ENCODE results near the gene DGUOK.

Gene DGUOK

DNA sequence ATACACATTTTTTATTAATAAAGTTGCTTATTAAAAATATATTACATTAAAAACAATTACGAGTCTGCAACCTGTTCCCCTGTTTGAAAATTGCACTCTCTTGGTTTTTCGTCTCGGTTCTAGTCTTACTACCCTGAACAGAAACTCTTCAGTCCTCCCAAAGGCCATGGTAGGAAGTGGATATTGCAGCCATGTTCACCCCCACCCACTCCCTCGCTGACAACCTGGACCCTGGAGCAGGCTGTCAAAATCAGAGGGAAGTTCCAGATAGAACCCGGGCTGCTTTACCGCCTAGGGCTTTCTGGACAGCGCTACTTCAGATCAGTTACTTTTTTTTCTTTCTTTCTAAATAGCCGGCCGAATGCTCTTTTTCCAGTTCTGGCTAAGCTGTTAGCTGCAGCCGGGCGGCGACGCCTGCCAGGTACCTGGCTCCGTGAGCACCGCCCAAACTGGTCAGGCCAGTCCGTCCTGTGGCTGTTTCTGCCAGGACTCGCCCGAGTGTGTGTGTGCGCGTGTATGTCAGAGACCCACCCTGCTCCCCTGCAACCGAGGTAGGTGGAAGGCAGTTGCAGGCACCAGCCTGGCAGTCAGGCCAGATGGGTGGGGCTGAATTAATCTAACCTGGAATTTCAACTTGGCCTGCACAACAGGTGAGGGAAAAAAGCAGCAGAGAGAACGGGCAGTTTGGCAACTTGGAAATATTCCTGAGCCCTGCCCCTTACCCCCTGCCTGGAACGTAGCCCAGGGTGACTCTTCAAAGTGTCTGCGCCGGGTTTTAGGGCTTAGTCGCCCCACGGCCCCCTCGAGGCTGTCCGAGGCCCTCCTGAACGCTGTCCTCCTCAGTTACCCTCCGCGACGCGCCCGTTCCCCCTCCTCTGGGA, 56.9 kb downstream of the DGUOK start:
- DNase-seq = no peak

- DNase-seq = peak; percentile 89
Observed at GRCh38 chr2:73984203-73984921, 57.7 kb downstream of the DGUOK start, which contains the start of gene TET3. Gene TET3 (plus strand): TSS chr2:73984910. CDS start chr2:73986404, 1,494 bp downstream.

GRCh38 chr2:73984922-73985307, 58.2 kb downstream of the DGUOK start:
- DNase-seq = peak; percentile 89

- peak; percentile 88 for DNase-seq
Observed at GRCh38 chr2:73985308-73986084, 58.8 kb downstream of the DGUOK start.

GRCh38 chr2:73986085-73986681, 59.5 kb downstream of the DGUOK start:
- DNase-seq = peak; percentile 79

- DNase-seq = peak; percentile 79
Observed at GRCh38 chr2:73987109-73987947, 60.6 kb downstream of the DGUOK start.

GRCh38 chr2:73987948-73988700, 61.4 kb downstream of the DGUOK start:
- DNase-seq = no peak

DNA sequence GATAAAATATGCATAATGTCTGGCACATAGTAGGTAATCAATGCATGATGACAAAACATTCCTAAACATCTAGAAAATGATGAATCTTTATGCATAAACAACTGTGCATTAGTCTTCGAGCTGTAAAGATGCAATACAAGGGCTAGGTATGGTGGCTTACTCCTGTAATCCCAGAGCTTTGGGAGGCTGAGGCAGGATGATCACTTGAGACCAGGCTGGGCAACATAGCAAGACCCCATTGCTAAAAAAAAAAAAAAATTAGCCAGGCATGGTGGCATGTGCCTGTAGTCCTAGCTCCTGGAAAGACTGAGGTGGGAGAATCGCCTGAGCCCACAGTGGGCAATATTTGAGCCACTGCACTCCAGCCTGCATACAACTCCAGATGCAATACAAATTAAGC, 63.3 kb downstream of the DGUOK start:
- DNase-seq = no peak

- DNase-seq = no peak
Observed at GRCh38 chr2:73990531-73990930, 63.9 kb downstream of the DGUOK start.

GRCh38 chr2:73992036-73992435, 65.4 kb downstream of the DGUOK start:
- DNase-seq = no peak

DNA sequence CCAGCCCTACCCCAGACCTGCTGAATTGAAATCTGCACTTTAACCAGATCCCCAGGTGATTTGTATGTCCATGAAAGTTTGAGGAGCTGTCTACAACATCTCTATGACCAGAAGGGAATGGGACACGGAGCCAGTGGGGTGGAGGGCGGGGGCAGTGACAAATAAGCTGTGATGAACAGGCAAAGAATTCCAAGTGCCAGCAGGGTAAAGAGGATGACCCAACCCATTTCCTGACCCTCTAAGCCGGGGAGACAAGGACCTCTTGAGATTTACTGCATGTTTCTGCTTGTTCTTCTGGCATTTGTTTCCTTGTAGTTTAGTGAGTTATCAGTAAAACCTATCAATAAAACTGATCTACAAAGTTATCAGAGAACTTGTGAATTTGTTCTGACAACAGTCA, 66.7 kb downstream of the DGUOK start:
- DNase-seq = peak; percentile 19

- DNase-seq = peak; percentile 64
Observed at GRCh38 chr2:73993778-73994177, 67.1 kb downstream of the DGUOK start.

DNA sequence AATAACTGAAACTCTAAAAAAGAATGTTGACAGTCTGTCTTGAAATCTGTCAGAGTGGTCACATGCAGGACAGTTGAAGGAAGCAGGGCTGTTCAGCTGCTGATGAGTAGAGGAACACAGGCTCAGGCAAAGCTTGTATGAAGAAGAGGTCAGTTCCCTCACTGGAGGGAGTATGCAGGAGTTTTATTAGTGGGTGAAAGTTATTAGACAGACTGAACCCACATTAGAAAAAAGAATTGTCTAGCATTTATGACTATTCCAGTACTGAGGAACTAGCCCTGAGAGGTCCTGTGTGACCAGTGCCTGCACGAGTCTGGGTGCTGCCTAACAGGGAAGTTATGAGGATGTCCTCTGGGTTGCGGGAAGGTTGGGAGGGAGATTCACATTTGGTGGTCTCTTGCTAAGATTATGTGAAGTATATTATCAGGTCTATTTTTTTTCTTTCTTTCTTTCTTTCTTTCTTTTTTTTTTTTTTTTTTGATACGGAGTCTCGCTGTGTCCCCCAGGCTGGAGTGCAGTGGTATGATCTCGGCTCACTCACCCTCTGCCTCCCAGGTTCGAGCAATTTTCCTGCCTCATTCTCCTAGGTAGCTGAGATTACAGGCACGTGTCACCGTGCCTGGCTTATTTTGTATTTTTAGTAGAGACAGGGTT, 67.6 kb downstream of the DGUOK start:
- DNase-seq = peak; percentile 51

DNA sequence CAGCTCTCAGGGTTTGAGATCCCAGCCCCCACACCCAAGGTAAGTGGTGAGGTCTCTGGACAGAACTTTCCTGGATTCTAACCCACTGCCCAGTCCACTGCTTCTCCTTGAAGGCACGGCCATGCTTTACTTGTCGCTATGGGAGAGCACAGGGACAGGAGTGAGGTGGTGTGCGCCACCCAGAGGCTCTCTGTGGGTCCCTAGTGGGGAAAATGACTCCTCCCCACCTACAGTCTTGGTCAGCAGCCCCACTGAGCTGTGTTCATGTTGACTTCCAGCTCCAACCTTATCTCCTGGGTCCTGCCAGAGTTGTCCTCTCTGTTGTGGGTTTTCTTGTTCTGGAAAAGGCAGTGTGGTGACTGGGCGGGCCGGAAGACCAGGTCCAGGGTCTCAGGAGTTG, 69.1 kb downstream of the DGUOK start:
- peak; percentile 50 for DNase-seq

DNA sequence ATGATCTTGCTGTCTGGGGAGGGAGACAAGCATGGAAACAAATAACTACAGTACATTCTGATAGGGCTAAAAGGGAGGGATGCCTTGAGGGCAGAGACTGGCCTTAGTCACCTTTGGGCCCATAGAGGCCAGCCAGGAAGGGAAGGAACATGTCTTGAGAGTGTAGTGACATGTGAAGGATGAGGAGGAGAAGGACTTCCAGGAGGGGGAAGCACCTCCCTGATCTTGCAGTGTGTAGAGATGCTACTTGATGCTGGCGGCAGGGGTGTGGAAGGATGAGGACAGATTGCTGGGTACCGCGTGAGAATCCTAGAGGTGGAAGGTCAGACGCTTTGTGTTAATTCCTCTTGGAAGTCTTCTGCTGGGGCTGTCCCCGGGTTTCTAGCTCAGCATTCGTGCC, 71.1 kb downstream of the DGUOK start:
- DNase-seq = peak; percentile 56

DNA sequence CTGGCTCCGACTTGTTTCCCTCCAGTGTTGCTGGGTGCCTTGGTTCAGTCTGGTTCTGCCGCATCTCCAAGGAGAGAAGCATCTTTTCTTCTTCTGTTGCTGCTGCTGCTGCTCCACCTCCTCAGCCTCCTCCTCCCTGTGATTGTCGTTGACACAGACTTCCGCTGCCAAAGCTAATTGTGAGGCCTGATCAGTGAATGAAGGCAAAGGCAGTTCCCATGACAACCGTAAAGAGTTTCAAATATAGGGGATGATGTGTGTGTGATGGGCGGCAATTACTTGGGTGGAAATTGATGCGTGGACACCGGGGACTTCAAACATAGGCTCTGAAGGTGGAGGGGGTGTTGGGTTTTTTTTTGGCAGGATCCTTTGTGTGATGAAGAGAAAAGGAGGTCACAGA, 71.8 kb downstream of the DGUOK start:
- peak; percentile 69 for DNase-seq

- DNase-seq = peak; percentile 61
Observed at GRCh38 chr2:73998933-73999332, 72.3 kb downstream of the DGUOK start.

DNA sequence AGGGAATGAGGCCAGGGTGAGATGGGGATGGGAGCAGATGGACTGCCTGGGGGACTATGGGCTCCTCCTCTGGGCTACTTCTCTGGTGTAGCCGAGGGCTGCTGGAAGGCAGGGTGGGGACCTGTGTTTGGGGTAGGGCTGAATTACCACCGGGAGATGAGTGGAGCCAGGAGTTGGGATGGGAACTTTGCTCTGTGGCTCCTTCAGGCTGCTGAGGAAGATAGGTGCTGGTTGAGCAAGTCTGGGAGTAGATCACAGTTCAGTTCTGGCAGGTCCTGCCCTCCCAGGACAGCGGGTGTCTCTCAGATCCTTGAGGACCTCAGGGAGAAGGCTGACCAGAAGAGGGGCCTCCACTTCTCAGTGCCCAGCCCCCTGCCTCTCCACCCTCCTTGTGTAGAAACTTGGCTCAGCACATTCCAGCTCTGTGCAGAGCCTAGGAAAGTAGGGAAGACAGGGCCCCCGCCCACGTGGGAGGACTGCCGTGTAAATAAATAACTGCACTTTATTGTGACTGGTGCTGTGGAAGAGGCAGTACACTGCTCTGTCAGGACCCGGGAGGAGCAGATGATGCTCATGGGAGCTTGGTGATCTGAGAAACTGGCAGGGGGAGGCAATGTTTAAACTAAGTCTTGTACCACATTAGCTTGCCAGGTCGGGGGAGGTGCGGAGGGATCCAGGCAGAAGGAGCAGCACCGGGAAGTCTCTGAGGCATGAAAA, 73.4 kb downstream of the DGUOK start:
- DNase-seq = peak; percentile 55

DNA sequence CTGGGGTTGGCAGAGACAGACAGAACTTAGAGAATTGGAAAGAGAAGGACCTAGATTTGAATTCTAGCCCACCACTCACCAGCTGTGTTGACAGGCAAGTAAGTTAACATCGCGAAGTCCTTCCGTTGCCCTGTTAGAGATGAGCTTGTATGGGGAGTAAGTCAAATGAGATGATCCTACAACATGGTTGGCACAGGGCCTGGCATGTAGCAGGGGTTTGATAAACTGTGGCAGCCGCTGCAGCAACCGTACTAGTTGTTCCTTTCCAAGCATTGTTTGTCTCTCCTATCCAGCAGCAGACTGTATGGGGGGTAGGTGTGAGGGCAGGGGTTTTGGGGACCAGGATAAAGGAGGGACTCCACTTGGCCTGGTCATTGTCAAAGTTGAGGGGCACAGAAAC, 74.0 kb downstream of the DGUOK start:
- DNase-seq = peak; percentile 47

GRCh38 chr2:74001121-74001520, 74.4 kb downstream of the DGUOK start:
- DNase-seq = peak; percentile 67

Data from activated effector memory CD4-positive, alpha-beta T cell treated with anti-CD3 and anti-CD28 coated beads, Interleukin-2, amount 50 U/mL, for 16 hours (primary cell).